ENCODE measurements around the gene MRPL55.

Gene MRPL55

DNA sequence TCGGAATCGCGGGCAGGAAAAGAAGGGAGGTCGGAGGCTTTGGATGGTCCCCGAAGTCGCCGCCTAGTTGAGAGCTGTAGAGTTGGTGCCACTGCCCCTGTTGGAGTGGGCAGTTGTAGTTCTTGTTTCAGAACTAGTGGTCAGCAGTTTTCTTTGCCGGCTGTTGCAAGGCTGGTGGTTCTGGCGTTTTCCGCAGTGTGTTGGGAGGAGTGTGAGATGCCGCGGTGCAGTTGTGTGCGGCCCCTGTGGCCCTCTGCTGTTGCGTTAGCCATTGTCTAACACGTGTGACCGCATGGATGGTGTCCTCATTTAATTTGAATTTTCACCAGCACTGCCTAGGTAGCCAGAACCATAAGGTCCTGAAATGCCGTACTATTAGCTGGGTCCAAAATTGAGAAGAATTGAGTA lies 25.2 kb downstream of the MRPL55 start:
- DNase-seq: no peak

DNA sequence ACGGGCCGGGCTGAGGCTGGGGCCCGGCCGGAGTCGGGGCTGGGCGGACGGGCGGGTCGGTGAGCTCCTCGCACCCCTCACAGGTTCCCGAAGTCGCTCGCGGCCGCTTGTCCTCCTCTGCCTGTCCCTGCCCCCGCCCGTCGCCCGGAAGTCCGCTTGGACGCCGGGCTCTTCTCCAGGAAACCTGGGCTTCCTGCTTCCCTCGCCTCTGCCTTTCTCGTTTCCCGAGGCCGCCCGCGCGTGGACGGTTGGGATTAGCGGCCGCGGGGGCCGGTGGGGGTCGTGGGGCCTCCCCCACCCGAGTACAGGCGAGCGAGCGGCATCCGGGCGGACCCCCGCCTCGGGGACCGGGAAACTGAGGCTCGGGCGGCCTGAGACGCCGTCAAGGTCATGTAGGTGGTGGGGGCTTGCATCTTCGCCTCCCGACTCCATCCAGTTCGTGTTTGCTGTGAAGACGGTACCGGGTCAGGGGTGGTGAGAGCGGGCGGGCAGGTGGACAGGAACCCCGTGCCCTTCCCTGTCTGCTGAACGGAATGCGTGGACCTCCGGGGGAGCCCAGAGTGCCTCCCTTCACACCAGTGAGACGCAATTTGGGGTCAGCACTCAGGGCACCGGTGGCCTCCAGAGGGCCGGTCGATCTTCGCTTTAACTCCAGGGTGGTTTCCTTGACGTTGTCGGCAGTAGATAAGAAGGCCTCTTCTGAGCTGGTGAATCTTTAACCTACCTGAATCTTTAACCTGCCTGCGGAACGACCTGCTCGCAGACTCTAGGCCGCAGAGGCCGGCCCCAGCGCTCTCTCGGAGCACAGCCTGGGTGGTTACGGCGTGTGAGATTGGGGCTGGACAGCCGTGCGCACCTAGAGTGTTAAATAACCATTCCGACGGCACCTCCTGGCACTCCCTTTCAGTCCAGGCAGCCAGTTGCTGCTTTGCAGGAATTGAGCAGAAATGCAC lies 25.9 kb downstream of the MRPL55 start:
- peak; percentile 67 for DNase-seq

GRCh38 chr1:228082214-228082917 lies 26.7 kb downstream of the MRPL55 start, which contains the start of gene ARF1:
ARF1 (plus strand) TSS chr1:228082708; CDS start chr1:228097115, 14,407 bp downstream.
- DNase-seq: peak; percentile 96

DNA sequence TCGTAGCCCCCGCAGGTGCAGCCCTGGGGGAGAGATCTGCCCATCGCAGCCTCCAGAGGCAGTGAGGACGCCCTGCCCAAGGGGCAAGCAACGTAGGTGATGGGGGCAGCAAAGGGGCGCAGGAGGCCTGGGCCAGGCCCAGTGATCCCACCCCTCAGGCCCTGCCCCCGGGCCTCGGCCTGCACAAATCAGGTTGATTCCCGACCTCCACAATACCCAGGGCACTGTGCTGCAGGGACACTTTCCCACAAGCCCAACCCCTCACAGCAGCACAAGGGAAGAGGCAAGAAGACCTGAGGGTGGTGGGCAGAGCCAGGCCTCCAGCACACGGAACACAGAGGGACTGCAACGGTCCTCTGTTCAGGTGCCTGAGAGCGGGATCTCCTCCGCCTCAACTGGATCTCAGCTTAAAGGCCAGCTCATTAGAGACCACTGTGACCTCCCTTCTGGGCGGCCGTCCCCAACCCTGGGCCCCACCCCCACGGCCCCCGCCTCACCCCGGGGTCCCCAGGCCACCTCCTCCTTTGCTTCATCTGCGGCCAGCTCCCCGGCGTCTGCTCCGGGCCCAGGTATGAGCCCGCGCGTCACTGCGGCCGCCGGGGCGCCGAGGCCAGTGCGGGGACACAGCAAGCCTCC lies 27.4 kb downstream of the MRPL55 start:
- DNase-seq: no peak

GRCh38 chr1:228081144-228081543 lies 28.0 kb downstream of the MRPL55 start:
- DNase-seq: no peak

- DNase-seq: no peak
Measured at GRCh38 chr1:228079601-228080263, 29.4 kb downstream of the MRPL55 start.

DNA sequence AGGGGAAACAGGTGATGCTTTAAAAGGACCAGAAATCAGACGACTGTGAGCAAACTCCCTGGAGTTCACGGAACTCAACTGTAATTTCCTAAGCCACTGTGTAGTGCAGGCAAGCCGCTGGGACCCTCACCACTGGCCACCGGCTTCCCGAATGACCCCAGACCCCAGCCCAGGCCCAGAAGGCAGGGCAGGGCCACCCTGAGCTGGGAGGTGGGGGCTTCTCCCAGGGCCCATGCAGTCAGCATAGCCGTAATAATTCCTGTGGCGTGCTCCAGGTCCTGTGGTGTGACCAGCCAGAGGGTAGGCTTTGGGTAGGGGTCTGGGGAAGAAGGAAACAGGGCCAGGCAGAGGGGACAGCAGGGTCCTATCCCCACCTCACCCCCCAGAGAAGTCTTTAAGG lies 30.1 kb downstream of the MRPL55 start:
- DNase-seq: no peak

GRCh38 chr1:228077565-228078330 lies 31.4 kb downstream of the MRPL55 start:
- no peak for DNase-seq

- DNase-seq: no peak
Measured at GRCh38 chr1:228076796-228077430, 32.2 kb downstream of the MRPL55 start.

DNA sequence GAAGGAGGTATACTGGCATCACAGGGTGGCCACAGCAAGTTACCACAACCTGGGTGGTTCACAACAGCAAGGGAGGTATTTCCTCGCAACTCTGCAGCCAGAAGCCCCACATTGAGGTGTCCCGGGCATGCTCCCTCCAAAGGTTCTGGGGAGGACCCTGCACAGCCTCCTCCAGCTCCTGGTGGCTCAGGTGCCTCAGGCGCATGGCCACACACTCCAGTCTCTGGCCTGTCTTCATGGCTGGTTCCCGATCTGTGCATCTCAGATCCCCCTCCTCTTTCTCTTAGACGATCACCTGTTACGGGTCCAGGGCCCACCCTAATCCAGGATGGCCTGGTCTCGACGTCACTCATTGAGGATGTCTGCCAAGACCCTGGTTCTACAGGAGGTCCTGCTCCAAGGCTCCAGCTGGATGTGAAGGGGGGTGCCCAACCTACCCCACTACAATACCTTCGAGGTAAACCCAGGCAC lies 33.3 kb downstream of the MRPL55 start:
- DNase-seq: no peak

- DNase-seq: no peak
Measured at GRCh38 chr1:228074954-228075730, 34.0 kb downstream of the MRPL55 start.

GRCh38 chr1:228073857-228074545 lies 35.1 kb downstream of the MRPL55 start:
- peak; percentile 89 for DNase-seq

DNA sequence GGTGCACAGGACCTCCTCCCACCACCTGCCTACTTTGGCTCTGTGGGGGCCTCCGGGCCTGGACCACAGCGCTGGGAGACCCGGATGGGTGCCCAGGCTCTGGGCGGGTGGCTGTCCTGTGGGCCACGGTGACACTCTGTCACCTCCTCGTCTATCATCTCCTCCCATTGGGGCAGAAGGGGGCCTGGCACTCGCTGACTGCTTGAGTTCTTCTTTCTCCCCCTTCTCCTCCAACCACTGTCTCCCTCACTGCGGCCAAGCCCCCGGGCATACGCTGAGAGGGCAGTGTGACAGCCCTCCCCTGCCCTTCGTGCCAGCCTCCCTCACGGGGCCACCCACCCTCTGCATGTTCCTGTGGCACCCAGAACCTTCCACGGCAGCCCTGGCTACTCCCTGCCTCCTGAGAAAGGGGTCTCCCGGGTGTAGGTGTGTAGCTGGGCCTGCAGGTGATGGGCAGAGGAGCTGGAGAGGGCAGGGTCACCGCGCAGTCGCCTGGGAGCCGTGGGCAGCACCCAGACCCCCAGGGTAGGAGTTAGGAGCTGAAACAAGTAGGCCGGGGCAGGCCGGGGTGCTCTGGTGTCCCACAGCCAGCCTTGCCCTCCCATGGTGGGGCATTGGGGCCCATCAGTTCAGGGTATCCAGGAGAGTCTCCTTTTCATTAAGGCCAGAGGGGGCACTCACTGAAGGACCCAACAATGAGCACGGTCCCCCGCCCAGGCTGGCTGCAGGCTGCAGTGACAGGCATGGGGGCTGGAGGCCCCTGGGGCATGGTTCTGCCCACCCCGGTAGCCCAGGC lies 35.8 kb downstream of the MRPL55 start:
- no peak for DNase-seq

DNA sequence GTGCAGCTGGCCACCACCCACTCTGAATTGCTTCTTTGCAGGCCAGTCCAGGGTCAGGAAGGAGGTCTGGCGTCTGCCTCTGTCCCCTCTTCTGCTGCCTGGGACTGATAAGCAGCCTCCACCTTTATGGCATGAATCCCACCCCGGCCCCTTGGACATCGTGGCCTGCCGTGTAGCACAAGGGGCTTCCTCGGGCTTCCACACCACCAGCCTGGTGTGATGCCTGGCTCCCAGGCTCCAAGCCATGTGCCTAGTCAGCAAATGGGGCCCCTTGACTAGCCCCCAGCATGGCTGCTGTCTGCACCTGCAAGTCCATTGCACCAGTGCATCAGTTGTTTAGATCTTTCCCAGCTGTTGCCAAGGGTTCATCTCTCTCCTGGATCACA lies 36.4 kb downstream of the MRPL55 start:
- no peak for DNase-seq

GRCh38 chr1:228071839-228072657 lies 37.1 kb downstream of the MRPL55 start:
- DNase-seq: no peak

- no peak for DNase-seq
Measured at GRCh38 chr1:228070851-228071250, 38.2 kb downstream of the MRPL55 start.

GRCh38 chr1:228070173-228070572 lies 38.9 kb downstream of the MRPL55 start:
- DNase-seq: no peak

DNA sequence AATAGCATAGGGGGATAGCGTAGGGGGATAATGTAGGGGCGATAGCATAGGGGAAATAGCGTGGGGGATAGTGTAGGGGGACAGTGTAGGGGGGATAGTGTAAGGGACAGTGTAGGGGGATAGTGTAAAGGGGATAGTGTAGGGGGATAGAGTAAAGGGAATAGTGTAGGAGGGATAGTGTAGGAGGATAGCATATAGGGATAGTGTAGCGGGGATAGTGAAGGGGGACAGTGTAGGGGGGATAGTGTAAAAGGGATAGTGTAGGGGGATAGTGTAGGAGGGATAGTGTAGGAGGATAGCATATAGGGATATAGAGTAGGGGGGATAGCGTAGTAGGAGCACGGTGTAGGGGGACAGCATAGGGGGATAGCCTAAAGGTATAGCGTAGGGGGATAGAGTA lies 40.7 kb downstream of the MRPL55 start:
- DNase-seq: no peak

Measured in retina (tissue), 1 donor.